ENCODE measurements around the gene RALGAPA2.

The RALGAPA2 gene

DNA sequence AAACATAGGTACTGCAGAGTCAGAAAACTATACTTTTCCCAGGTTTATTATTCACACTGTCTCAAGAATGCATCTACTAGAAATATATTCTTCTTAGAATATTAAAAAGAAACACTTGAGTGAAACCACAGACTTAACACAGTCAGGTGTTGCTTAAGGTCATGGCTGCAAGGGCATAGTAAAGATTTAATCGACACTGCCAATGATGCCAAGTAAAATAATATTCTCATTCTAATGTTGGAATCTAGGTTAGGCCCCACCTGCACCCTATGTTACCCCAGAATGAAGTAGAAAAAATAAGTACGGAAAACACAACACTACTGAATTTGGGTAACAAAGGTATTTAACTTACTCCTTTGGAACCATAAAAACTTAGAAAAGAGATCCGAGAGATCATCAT, 155.0 kb downstream of the RALGAPA2 start:
- H3K27ac ChIP-seq (ENCODE audit: low read depth, low read length), result no peak overlapping the region
- no peaks in the 10 kb centered on the region for H3K27me3 ChIP-seq (ENCODE audit: control insufficient read depth, insufficient read depth, low read length)
- H3K9me3 ChIP-seq (ENCODE audit: control insufficient read depth, insufficient read depth, low read depth, low read length), result no peaks in the 10 kb centered on the region
- no peaks in the 10 kb centered on the region; the same call in 1 of the 2 replicates for H3K4me1 ChIP-seq (ENCODE audit: control insufficient read depth, insufficient read depth, low read length)
- no peaks in the 10 kb centered on the region for H3K36me3 ChIP-seq (ENCODE audit: control insufficient read depth, insufficient read depth, low read length)
- no peak overlapping the region for H3K4me3 ChIP-seq (ENCODE audit: low read depth, low read length)
- H3K9ac ChIP-seq (ENCODE audit: low read length), result no peak overlapping the region

DNA sequence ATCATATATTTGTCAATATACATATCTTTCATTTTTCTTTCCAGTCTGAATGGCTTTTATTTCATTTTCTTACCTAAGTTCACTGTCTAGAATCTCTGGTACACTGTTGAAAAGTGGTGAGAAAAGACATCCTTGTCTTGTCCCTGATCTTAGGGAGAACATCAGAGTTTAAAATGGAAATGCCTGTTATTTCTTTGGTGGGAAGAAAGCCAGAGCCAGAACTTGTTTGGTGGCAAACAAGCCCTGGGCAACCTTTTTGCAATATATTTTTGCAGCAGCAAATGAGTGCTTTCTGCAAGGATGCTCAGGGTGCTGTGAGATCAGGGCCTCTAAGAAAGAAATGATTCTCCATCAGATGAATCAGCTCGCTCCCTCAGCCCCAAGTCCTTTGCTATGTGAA, 156.6 kb downstream of the RALGAPA2 start:
- H3K4me3 ChIP-seq (ENCODE audit: low read depth, low read length), result no peak overlapping the region
- H3K27me3 ChIP-seq (ENCODE audit: control insufficient read depth, insufficient read depth, low read length), result no peaks in the 10 kb centered on the region
- no peaks in the 10 kb centered on the region for H3K9me3 ChIP-seq (ENCODE audit: control insufficient read depth, insufficient read depth, low read depth, low read length)
- H3K4me1 ChIP-seq (ENCODE audit: control insufficient read depth, insufficient read depth, low read length), result no peaks in the 10 kb centered on the region; the same call in 1 of the 2 replicates
- H3K36me3 ChIP-seq (ENCODE audit: control insufficient read depth, insufficient read depth, low read length), result no peaks in the 10 kb centered on the region
- no peak overlapping the region for H3K27ac ChIP-seq (ENCODE audit: low read depth, low read length)
- H3K9ac ChIP-seq (ENCODE audit: low read length), result no peak overlapping the region

DNA sequence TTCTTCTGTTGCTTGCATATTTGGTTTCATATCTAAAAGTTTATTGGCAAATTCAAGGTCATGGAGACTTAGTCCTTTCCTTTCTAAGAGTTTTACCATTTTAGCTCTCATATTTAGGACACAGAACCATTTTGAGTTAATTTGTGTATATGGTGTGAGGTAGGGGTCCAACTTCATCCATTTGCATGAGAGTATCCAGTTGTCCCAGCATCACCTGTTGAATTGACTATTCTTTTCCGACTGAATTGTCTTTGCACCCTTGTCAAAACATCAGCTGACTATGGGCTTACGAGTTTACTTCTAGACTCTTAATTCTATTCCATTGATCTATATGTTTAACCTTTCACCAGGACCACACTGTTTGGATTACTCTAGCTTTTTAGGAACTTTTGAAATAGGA, 157.5 kb downstream of the RALGAPA2 start:
- Histone ChIP-seq H3K9me3 (ENCODE audit: control insufficient read depth, insufficient read depth, low read depth, low read length) (no peaks in the 10 kb centered on the region), H3K27me3 (ENCODE audit: control insufficient read depth, insufficient read depth, low read length) (no peaks in the 10 kb centered on the region)

DNA sequence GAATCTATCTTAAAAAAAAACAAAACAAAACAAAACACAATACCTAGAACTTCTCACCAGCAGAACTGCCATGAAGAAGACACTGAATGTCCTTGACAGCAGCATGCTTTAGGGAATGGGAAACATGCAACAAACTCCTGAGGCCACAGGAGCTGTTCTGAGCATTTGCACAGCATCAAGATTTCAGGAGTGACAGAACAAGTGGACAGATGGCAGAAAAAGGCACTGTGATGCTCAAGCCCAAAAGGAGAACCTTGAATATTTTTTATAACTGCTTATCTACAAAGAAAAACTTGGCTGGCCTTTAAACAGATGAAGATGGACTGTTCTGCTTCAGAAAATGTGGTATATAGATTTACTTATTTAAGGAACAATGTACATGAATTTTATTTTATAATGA, 158.9 kb downstream of the RALGAPA2 start:
- H3K27ac ChIP-seq (ENCODE audit: low read depth, low read length), result no peak overlapping the region
- H3K4me3 ChIP-seq (ENCODE audit: low read depth, low read length), result no peak overlapping the region
- H3K9ac ChIP-seq (ENCODE audit: low read length), result no peak overlapping the region
- no peaks in the 10 kb centered on the region for H3K4me1 ChIP-seq (ENCODE audit: control insufficient read depth, insufficient read depth, low read length)
- no peaks in the 10 kb centered on the region for H3K27me3 ChIP-seq (ENCODE audit: control insufficient read depth, insufficient read depth, low read length)
- H3K36me3 ChIP-seq (ENCODE audit: control insufficient read depth, insufficient read depth, low read length), result no peaks in the 10 kb centered on the region
- no peaks in the 10 kb centered on the region for H3K9me3 ChIP-seq (ENCODE audit: control insufficient read depth, insufficient read depth, low read depth, low read length)

More for the DNA sequence above, 157.5 kb downstream of the RALGAPA2 start:
- H3K4me3 ChIP-seq (ENCODE audit: low read depth, low read length), result no peak overlapping the region
- H3K4me1 ChIP-seq (ENCODE audit: control insufficient read depth, insufficient read depth, low read length), result no peaks in the 10 kb centered on the region; the same call in 1 of the 2 replicates
- H3K9ac ChIP-seq (ENCODE audit: low read length), result no peak overlapping the region
- no peaks in the 10 kb centered on the region for H3K36me3 ChIP-seq (ENCODE audit: control insufficient read depth, insufficient read depth, low read length)
- H3K27ac ChIP-seq (ENCODE audit: low read depth, low read length), result no peak overlapping the region

DNA sequence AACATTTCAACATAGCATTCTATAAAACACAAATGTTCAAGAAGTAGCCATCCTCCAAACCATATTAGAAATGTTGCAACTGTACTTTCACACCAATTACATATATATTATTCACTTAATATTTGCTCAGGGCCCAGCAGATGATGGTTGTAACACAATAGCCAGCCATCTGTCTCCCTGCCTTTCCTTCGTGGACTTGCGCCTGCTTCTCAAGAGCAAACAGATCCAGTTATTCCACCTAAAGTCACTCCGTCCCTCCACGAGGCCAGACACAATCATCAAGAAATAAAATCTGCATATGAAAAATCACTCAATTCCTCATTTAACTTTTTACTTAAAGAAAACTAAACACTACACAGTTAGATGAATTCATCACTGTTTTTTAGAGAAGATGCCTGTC, 160.4 kb downstream of the RALGAPA2 start:
- H3K36me3 ChIP-seq (ENCODE audit: control insufficient read depth, insufficient read depth, low read length), result no peaks in the 10 kb centered on the region
- no peak overlapping the region for H3K27ac ChIP-seq (ENCODE audit: low read depth, low read length)
- H3K9me3 ChIP-seq (ENCODE audit: control insufficient read depth, insufficient read depth, low read depth, low read length), result no peaks in the 10 kb centered on the region
- no peak overlapping the region for H3K4me3 ChIP-seq (ENCODE audit: low read depth, low read length)
- H3K4me1 ChIP-seq (ENCODE audit: control insufficient read depth, insufficient read depth, low read length), result no peaks in the 10 kb centered on the region
- H3K27me3 ChIP-seq (ENCODE audit: control insufficient read depth, insufficient read depth, low read length), result no peaks in the 10 kb centered on the region
- no peak overlapping the region for H3K9ac ChIP-seq (ENCODE audit: low read length)

DNA sequence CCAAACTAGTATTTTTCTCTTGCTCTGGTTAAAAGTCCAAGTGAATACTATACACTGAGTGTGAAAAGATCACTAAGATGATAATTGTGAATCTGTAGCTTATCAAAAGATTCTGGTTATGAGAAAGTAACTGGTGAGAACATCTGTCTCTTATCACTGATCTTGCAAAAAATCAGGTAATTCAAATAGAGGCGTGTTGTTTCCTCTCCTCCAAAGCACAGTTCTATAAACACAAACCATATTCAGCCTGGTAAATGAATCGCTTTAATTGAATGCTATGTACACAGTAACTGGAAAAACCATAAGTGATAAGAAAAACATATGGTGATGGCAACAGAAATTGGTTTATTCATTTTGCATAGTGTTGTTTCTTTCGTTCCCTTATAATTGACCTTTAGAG, 161.0 kb downstream of the RALGAPA2 start:
- no peak overlapping the region for H3K27ac ChIP-seq (ENCODE audit: low read depth, low read length)
- H3K9me3 ChIP-seq (ENCODE audit: control insufficient read depth, insufficient read depth, low read depth, low read length), result no peaks in the 10 kb centered on the region

DNA sequence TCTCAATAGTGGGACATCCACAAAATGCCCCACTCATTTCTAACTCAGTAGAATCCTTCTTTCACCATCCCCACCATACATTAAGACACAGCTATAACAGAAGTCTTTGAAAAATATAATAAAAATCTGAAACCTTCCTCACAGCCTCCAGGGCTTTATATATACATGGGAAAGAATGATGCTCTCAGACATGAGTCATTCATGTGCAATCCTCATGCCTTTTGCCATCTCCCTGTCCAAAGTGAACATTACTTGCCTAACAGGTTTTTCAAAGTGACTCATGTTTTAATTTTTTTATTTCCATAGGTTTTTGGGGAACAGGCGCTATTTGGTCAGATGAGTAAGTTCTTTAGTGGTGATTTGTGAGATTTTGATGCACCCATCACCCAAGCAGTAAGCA, 162.7 kb downstream of the RALGAPA2 start:
- Histone ChIP-seq H3K36me3 (ENCODE audit: control insufficient read depth, insufficient read depth, low read length) (no peaks in the 10 kb centered on the region), H3K4me1 (ENCODE audit: control insufficient read depth, insufficient read depth, low read length) (no peaks in the 10 kb centered on the region), H3K4me3 (ENCODE audit: low read depth, low read length) (no peak overlapping the region), H3K27me3 (ENCODE audit: control insufficient read depth, insufficient read depth, low read length) (no peaks in the 10 kb centered on the region), H3K9me3 (ENCODE audit: control insufficient read depth, insufficient read depth, low read depth, low read length) (no peaks in the 10 kb centered on the region), H3K27ac (ENCODE audit: low read depth, low read length) (no peak overlapping the region), H3K9ac (ENCODE audit: low read length) (no peak overlapping the region)

More for the DNA sequence above, 161.0 kb downstream of the RALGAPA2 start:
- Histone ChIP-seq H3K4me1 (ENCODE audit: control insufficient read depth, insufficient read depth, low read length) (no peaks in the 10 kb centered on the region), H3K27me3 (ENCODE audit: control insufficient read depth, insufficient read depth, low read length) (no peaks in the 10 kb centered on the region), H3K9ac (ENCODE audit: low read length) (no peak overlapping the region), H3K36me3 (ENCODE audit: control insufficient read depth, insufficient read depth, low read length) (no peaks in the 10 kb centered on the region), H3K4me3 (ENCODE audit: low read depth, low read length) (no peak overlapping the region)

DNA sequence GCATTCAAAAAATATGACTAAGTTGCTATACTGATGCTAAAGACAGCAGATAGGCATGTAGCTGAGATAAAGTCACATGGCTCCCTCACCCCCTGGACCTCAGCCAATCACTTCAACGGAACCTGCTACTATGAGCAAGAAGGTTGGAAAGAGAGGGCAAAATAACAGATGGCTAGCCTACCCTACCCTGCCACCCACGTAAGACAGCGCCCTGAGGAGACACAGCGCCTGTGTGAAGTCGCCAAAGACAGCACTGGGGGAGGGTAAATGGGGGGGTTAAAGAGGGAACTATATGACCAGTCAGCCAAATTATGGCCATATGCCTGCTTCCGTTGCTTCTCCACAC, 163.2 kb downstream of the RALGAPA2 start:
- Histone ChIP-seq H3K27me3 (ENCODE audit: control insufficient read depth, insufficient read depth, low read length) (no peaks in the 10 kb centered on the region), H3K9me3 (ENCODE audit: control insufficient read depth, insufficient read depth, low read depth, low read length) (no peaks in the 10 kb centered on the region), H3K9ac (ENCODE audit: low read length) (no peak overlapping the region), H3K27ac (ENCODE audit: low read depth, low read length) (no peak overlapping the region), H3K4me1 (ENCODE audit: control insufficient read depth, insufficient read depth, low read length) (no peaks in the 10 kb centered on the region), H3K36me3 (ENCODE audit: control insufficient read depth, insufficient read depth, low read length) (no peaks in the 10 kb centered on the region), H3K4me3 (ENCODE audit: low read depth, low read length) (no peak overlapping the region)

DNA sequence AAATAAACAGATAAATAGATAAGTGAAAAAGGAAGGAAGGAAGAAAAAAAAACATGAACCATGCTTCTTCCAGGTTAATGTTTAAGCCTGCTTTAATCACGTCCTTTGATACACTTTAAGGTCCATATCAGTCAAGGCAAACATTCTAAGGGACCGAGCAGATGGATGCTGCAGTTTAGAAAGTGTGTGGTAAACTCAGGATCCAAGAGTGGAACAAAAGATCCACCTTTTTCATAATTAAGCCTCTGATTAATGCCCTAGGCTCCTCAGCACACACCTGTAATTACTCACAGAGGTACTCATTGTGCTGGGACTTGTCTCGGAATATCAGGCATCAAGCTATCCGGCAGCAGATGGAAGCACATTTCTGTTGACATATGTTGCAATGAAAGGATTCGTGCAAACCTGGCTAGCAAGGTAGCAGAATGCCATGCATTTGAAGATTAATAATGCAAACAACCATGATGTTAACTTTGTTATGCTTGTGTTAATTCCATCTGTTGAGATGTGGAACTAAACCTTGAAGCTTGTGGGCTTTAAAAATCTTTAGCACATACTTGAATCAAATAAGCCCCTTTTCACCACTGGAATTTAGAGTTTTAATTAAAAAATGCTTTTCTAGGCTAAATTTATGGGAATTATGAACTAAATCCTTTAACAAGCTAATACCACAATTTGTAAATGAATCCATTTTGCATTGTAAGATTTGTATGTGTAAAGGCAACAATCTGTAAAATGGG, 163.7 kb downstream of the RALGAPA2 start:
- Histone ChIP-seq H3K36me3 (ENCODE audit: control insufficient read depth, insufficient read depth, low read length) (no peaks in the 10 kb centered on the region), H3K27me3 (ENCODE audit: control insufficient read depth, insufficient read depth, low read length) (no peaks in the 10 kb centered on the region), H3K27ac (ENCODE audit: low read depth, low read length) (no peak overlapping the region), H3K4me3 (ENCODE audit: low read depth, low read length) (no peak overlapping the region), H3K9ac (ENCODE audit: low read length) (no peak overlapping the region), H3K4me1 (ENCODE audit: control insufficient read depth, insufficient read depth, low read length) (no peaks in the 10 kb centered on the region), H3K9me3 (ENCODE audit: control insufficient read depth, insufficient read depth, low read depth, low read length) (no peaks in the 10 kb centered on the region)

DNA sequence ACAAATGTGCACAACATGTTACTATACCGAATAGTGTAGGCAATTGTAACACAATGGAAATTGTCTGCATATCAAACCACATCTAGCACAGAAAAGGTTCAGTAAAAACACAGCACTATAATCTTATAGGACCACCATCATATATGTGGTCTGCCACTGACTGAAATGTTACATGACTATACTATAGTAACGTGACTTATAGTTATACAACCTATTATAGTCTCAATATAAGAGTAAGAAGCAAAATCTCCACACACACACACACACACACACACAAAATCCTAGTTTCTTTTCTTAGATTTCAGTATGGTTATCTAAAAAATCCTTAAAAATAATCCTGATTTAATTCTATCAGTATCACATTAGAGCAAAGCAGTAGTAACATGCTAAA, 164.6 kb downstream of the RALGAPA2 start:
- H3K27ac ChIP-seq (ENCODE audit: low read depth, low read length), result no peak overlapping the region
- no peaks in the 10 kb centered on the region for H3K4me1 ChIP-seq (ENCODE audit: control insufficient read depth, insufficient read depth, low read length)
- H3K9ac ChIP-seq (ENCODE audit: low read length), result no peak overlapping the region
- H3K9me3 ChIP-seq (ENCODE audit: control insufficient read depth, insufficient read depth, low read depth, low read length), result no peaks in the 10 kb centered on the region
- no peak overlapping the region for H3K4me3 ChIP-seq (ENCODE audit: low read depth, low read length)
- H3K36me3 ChIP-seq (ENCODE audit: control insufficient read depth, insufficient read depth, low read length), result no peaks in the 10 kb centered on the region
- no peaks in the 10 kb centered on the region for H3K27me3 ChIP-seq (ENCODE audit: control insufficient read depth, insufficient read depth, low read length)

DNA sequence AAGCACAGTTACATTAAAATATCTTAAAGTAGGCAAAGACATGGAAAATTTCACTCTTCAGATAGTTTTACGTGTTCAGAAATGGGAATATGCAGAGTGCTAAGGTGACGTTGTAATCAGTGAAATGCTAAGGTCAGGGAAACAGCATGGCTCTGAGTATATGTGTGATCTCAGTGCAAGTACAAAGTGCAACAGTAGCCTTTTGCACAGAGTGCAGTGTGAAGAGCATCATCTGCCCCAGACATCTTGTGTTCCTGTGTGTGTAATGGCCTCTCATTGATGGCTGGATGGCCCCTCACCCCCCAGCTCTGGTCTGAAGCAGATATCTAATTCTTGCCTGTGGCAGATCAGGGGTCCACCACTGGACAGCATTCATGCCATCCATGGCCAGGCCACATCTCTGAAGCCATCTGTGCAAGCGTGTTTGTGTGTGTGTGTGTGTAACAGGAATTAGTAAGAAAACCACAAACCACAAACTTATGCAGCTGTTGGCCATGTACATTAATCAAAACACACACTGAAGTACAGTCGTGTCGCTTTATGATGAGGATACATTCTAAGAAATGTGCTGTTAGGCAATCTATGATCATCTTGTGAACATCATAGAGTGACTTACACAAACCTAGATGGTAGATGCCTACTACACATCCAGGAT, 165.1 kb downstream of the RALGAPA2 start:
- Histone ChIP-seq H3K9me3 (ENCODE audit: control insufficient read depth, insufficient read depth, low read depth, low read length) (no peaks in the 10 kb centered on the region), H3K4me3 (ENCODE audit: low read depth, low read length) (no peak overlapping the region), H3K27me3 (ENCODE audit: control insufficient read depth, insufficient read depth, low read length) (no peaks in the 10 kb centered on the region), H3K27ac (ENCODE audit: low read depth, low read length) (no peak overlapping the region), H3K9ac (ENCODE audit: low read length) (no peak overlapping the region), H3K4me1 (ENCODE audit: control insufficient read depth, insufficient read depth, low read length) (no peaks in the 10 kb centered on the region), H3K36me3 (ENCODE audit: control insufficient read depth, insufficient read depth, low read length) (no peaks in the 10 kb centered on the region)
